Muscle of back (tissue), 11 donors: ENCODE data around the gene TTC28. TPM values are rescaled to one million over a fixed set of nuclear protein-coding genes. Genes with fewer than 3 reads are reported as not detected.

Source experiments
- DNase-seq, 3 donors: peaks; one replicate each; pipeline versions ENCODE4 v3.0.0 to v3.0.0-alpha.2; 2013
- polyA plus RNA-seq, 10 donors: library from polyadenylated mRNA; unstranded; fragments of 120-200 nt; gene quantifications; one replicate each; pipeline ENCODE4 v1.2.1, GENCODE V29; 2013; ENCODE audit not compliant: insufficient read length in 10 of 10

The TTC28 gene
- polyA plus RNA-seq, 10 donors, result 21.0 to 29.9 (median 24.9) TPM

- peak; percentile 78 to 88 (median 78) for DNase-seq
Measured at GRCh38 chr22:28009272-28009827, 670.3 kb downstream of the TTC28 start.

- no peak for DNase-seq
Measured at GRCh38 chr22:28008649-28009048, 671.0 kb downstream of the TTC28 start.

- DNase-seq, result no peak
Measured at GRCh38 chr22:28008056-28008455, 671.6 kb downstream of the TTC28 start.

GRCh38 chr22:28006271-28006670 is 673.4 kb downstream of the TTC28 start:
- DNase-seq, result no peak

GRCh38 chr22:28005513-28005912 is 674.1 kb downstream of the TTC28 start:
- no peak for DNase-seq

- no peak for DNase-seq
Measured at GRCh38 chr22:28004021-28004420, 675.6 kb downstream of the TTC28 start.

- no peak for DNase-seq
Measured at GRCh38 chr22:28002863-28003565, 676.6 kb downstream of the TTC28 start.

- DNase-seq, result no peak
Measured at GRCh38 chr22:28002181-28002700, 677.4 kb downstream of the TTC28 start.

- DNase-seq, result no peak
Measured at GRCh38 chr22:28001171-28001835, 678.3 kb downstream of the TTC28 start.

- DNase-seq, result no peak
Measured at GRCh38 chr22:28000361-28000760, 679.3 kb downstream of the TTC28 start.

GRCh38 chr22:27999876-28000275 is 679.8 kb downstream of the TTC28 start:
- no peak for DNase-seq

GRCh38 chr22:27998511-27999410 is 680.9 kb downstream of the TTC28 start:
- no peak for DNase-seq

- DNase-seq, result no peak
Measured at GRCh38 chr22:27997538-27997937, 682.1 kb downstream of the TTC28 start.

GRCh38 chr22:27996981-27997380 is 682.7 kb downstream of the TTC28 start:
- DNase-seq, result no peak

- DNase-seq, result no peak
Measured at GRCh38 chr22:27996529-27996925, 683.1 kb downstream of the TTC28 start.

- no peak for DNase-seq
Measured at GRCh38 chr22:27995801-27996528, 683.7 kb downstream of the TTC28 start.

- DNase-seq, result no peak
Measured at GRCh38 chr22:27994481-27995331, 684.9 kb downstream of the TTC28 start.

- DNase-seq, result no peak
Measured at GRCh38 chr22:27993774-27994350, 685.8 kb downstream of the TTC28 start.

GRCh38 chr22:27993201-27993635 is 686.4 kb downstream of the TTC28 start:
- no peak for DNase-seq
